Endothelial cell of umbilical vein (primary cell): Measurements from ENCODE around the gene SLC28A1.

Experiments
- CTCF ChIP-seq, 2 donors: IDR thresholded peaks; 1 replicate in 1 of 2; 2 replicates in 1 of 2; pipeline ENCODE4 v1.5.1; 2011; ENCODE audit warnings: low read length in 2 of 2, mild to moderate bottlenecking in 2 of 2, moderate library complexity in 2 of 2, control low read depth in 1 of 2, inconsistent platforms in 1 of 2, low read depth in 1 of 2; ENCODE audit not compliant: insufficient read depth in 1 of 2; ENCODE audit errors: extremely low read depth in 1 of 2
- POLR2A ChIP-seq: IDR thresholded peaks from 2 replicates; pipeline ENCODE4 v1.6.1; 2012; ENCODE audit warnings: low read depth, mild to moderate bottlenecking, control low read depth, low read length
- POLR2AphosphoS5 ChIP-seq: IDR thresholded peaks from 2 replicates; pipeline ENCODE4 v1.6.1; 2012; ENCODE audit warnings: low read depth, mild to moderate bottlenecking, control low read depth, low read length, moderate library complexity; ENCODE audit not compliant: insufficient read depth

- TF ChIP-seq POLR2A = no peak
- TF ChIP-seq CTCF (IDR thresholded peaks at IDR 0.05; ENCODE audit: extremely low read depth in 1 of 2, insufficient read depth in 1 of 2, low read depth in 1 of 2, low read length in 2 of 2) = no peak
- TF ChIP-seq POLR2AphosphoS5 = no peak
Measured at GRCh38 chr15:84914351-84914750, 29.9 kb downstream of the SLC28A1 start.
